Measurements from ENCODE around the gene NUDT21.

NUDT21 gene

GRCh38 chr16:56463153-56463552 is 12.0 kb upstream of the NUDT21 start:
- no peak for DNase-seq (ENCODE audit: extremely low read depth in 1 of 2, low read depth in 1 of 2)

- no peak for DNase-seq (ENCODE audit: extremely low read depth in 1 of 2, low read depth in 1 of 2)
These were observed 11.1 kb upstream of the NUDT21 start for GRCh38 chr16:56462064-56462796.

GRCh38 chr16:56460101-56460500 is 9.0 kb upstream of the NUDT21 start:
- DNase-seq (ENCODE audit: extremely low read depth in 1 of 2, low read depth in 1 of 2) = no peak

- DNase-seq (ENCODE audit: extremely low read depth in 1 of 2, low read depth in 1 of 2) = no peak
These were observed 6.9 kb upstream of the NUDT21 start for GRCh38 chr16:56457927-56458470.

GRCh38 chr16:56451753-56452689 is 889 bp upstream of the NUDT21 start:
- no peak for DNase-seq (ENCODE audit: extremely low read depth in 1 of 2, low read depth in 1 of 2)

DNA sequence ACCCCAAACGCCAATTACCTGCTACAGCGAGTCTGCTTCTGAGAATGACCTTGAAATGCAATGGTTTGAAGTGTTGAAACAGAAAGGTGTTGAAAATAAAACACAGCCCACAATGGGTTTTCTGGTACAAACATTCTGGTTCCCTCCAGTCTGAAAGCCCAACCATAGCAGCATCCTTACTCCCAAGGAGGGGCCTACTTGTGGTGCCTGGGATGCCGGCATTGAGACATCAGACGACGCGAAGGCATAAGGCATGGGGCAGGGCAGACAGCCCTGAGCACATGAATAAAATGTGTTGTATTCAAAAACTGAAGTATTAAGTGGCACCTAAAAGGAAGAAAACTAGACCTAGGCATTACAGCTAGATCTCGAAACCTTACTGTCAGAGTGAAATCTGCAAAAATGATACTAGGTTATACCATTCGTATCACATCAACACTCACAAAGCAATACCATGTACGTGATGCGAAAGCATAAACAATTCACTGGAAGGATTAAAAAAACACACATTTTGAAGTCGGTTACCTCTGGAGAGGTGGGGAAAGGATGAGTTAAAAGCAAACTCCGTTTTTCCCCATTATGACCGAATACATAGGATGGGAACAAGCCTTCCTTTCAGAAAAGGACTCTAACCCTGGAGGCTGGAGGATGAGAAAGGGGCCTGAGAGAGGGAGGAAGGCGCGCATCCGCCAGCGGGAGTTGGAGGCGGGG is 702 bp downstream of the NUDT21 start:
- DNase-seq (ENCODE audit: extremely low read depth in 1 of 2, low read depth in 1 of 2) = no peak

DNA sequence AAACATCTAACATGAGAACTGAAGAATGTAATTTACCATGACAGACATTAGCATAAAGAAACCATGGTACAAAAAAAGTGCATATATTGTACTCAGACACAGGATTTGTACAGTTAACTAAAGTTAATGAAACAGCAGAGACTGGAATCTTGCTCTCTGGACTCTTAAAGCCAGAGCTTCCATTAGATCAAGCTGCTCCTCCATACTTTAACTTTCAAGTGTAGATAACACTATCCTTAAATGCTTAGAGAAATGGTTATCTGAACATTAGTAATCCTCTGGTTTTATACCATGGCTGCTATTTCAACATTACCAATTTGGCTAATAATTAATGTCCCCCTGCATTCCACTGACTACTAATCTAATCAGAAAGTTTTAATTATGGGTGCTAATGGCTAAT is 3.1 kb downstream of the NUDT21 start:
- no peak for DNase-seq (ENCODE audit: extremely low read depth in 1 of 2, low read depth in 1 of 2)

GRCh38 chr16:56447286-56447685 is 3.8 kb downstream of the NUDT21 start:
- no peak for DNase-seq (ENCODE audit: extremely low read depth in 1 of 2, low read depth in 1 of 2)

- no peak for DNase-seq (ENCODE audit: extremely low read depth in 1 of 2, low read depth in 1 of 2)
These were observed 13.1 kb downstream of the NUDT21 start for GRCh38 chr16:56438038-56438437.

GRCh38 chr16:56436258-56436657 is 14.9 kb downstream of the NUDT21 start:
- no peak for DNase-seq (ENCODE audit: extremely low read depth in 1 of 2, low read depth in 1 of 2)

DNA sequence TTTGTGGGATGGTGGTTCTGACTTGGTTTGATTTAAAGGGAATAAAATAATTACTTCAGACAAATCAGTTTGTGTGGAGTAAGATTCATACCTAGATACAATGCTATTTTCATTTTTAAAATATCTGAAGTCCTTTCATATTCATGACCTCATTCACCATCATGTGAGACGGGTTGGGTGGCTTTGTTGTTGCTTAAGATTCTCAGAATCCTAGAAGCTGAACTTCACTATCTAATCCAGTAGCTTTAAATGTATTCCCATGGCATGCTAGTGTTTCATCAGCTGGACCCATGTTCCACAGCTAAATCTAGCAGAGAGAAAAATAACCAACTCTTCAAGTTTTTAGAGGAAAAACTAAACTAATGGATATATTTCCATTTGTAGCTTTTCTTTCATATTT is 23.0 kb downstream of the NUDT21 start:
- DNase-seq (ENCODE audit: extremely low read depth in 1 of 2, low read depth in 1 of 2) = no peak

DNA sequence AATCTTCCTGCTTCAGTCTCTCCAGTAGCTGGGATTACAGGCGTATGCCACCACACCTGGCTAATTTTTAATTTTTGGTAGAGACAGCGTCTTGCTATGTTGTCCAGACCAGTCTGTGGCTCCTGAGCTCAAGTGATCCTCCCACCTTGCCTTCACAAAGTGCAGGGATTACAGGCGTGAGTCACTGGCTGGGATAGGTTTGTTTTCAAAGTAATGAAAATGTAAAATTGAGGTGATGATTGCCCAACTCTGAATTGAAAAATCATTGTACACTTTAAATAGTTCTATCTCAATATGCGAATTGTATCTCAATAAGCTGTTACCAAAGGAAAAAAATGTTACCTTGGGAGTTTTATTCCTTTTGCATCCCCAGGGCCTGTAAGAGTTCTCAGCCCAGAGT is 24.5 kb downstream of the NUDT21 start:
- DNase-seq (ENCODE audit: extremely low read depth in 1 of 2, low read depth in 1 of 2) = no peak

- DNase-seq (ENCODE audit: extremely low read depth in 1 of 2, low read depth in 1 of 2) = peak; percentile 35 to 46
These were observed 25.7 kb downstream of the NUDT21 start, which contains the start of gene AMFR for GRCh38 chr16:56425439-56425832. AMFR (minus strand) TSS chr16:56425545; CDS start chr16:56425327, 218 bp downstream.

DNA sequence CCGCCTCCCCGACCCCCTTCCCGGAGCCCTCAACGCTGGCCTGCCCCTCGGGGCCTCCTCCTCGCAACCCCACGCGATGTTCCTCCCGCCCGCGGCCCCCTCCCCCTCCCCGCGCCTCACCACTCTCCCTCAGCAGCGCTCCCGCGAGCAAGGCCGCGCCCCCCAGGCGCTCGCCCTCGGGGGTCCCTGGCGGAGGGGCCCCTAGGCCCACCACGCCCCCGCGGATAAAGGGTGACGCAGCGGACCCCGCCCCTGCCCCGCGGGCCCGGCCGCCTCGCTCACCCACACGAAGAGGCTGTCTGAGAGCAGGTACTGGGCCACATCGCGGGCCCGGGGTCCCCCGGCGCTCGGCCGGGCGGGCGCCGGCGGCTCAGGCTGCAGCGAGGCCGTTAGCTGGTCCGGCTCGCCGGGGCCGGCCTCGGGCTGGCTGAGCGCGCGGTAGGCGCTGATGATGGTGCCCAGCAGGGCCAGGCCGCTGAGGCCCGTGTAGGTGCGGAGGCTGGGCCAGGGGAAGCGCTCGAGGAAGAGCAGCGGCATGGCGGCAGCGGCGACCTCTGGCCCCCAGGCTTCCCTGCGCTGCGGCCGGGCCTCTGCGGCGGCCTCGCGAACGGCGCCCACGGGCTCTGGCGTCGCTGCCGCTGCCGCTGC is 26.2 kb downstream of the NUDT21 start:
- peak in 1 of 2 donors; percentile 5 for DNase-seq (ENCODE audit: extremely low read depth in 1 of 2, low read depth in 1 of 2)

- DNase-seq (ENCODE audit: extremely low read depth in 1 of 2, low read depth in 1 of 2) = no peak
These were observed 26.7 kb downstream of the NUDT21 start for GRCh38 chr16:56424404-56424764.

DNA sequence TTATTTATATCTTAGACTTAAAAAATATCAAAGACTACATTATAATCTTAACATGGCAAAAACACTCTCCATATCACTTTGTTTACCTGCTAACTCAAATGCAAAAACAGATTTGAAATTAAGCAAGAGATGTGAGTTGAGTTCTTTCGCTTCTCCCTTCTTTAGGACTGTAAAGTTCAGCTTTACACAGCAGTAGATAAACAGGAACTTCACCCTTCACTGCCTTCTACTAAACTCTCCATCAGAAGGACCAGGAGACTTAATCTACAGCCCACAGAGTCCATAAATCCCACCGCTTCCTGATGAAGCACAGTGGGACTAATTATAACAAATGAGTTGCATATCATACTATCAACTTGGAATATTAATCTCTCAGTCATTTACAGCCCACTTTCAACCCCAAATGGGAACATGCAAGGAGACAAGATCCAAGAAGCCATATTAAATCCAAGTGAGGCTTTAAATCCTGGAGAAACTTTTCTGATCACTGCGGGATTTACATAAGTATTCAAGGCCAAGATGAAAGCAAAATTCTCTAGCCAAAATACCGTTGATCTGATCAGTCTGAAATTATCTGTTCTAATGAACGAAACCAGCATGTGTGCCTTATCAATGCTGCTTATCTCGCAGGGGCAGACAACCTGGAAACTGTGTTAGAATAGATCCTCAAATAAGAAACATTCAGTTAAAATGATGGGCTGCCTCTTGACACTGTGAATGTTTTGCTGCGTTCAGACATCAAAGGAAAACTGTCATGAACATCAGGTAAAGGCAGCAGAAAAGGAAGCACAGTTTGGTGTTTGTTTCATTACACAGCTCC is 27.3 kb downstream of the NUDT21 start:
- no peak for DNase-seq (ENCODE audit: extremely low read depth in 1 of 2, low read depth in 1 of 2)

DNA sequence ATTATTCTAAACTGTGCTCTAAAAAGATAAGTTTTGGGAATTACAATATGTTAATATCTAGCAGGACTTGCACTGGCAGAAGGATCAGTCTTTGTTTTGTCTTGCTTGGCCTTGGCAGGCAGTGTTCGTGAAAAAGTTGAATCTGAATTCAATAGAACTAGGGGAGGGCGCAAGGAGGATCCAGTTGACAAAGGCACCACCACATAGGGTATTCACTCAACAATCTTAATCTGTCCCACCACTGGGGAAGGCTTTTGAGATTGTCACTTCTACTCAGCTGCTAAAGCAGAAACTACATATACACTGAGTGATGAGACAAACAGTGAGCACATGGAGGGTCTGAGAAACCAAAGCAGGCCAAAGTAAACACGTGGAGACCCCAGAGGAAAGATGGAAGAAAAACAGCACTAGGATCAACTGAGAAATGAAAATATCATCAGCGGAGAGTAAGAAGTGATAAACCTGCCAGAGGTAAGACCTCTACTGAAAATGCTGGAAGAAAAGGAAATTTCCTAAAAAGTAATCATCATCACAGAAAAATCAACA is 28.2 kb downstream of the NUDT21 start:
- DNase-seq (ENCODE audit: extremely low read depth in 1 of 2, low read depth in 1 of 2) = no peak

GRCh38 chr16:56421976-56422669 is 29.0 kb downstream of the NUDT21 start:
- no peak for DNase-seq (ENCODE audit: extremely low read depth in 1 of 2, low read depth in 1 of 2)

DNA sequence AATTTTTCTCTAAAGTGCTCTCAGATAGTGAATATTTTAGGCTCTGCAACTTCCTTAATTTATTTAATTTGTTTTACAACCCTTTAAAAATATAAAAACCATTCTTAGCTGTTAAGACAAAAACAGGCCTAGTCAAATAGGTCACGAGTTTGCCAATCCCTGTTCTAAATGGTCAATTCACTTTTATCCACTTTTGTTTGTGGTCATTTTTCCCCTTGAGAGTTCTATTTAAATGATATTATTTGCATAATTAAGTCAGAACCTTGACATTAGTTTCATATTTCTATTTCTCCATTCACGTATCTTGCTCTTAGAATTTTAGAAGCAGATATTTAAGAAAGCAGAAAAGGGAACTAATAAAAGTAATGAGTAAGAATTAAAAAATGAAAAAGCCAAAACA is 29.8 kb downstream of the NUDT21 start:
- DNase-seq (ENCODE audit: extremely low read depth in 1 of 2, low read depth in 1 of 2) = no peak

Measured in stimulated activated CD8-positive, alpha-beta memory T cell treated with anti-CD3 and anti-CD28 coated beads, Interleukin-7, amount 100 ng/mL, for 48 hours (primary cell).